ENCODE measurements around the gene RYR1.

Gene RYR1

GRCh38 chr19:38524994-38525634 lies 91.6 kb downstream of the RYR1 start:
- DNase-seq: no peak
- H3K9me3 ChIP-seq (replicated peaks; ENCODE audit: insufficient read depth, low read length): no peaks in the 10 kb centered on the region
- H3K4me2 ChIP-seq (ENCODE audit: low read depth, low read length): no peak overlapping the region
- no peak overlapping the region for H3K4me3 ChIP-seq (ENCODE audit: low read length)
- no peak overlapping the region for H2AFZ ChIP-seq (ENCODE audit: low read length)
- H3K9ac ChIP-seq (ENCODE audit: low read length): no peak overlapping the region
- no peak overlapping the region for H3K27ac ChIP-seq (ENCODE audit: low read length)
- H3K79me2 ChIP-seq (ENCODE audit: low read length): no peaks in the 10 kb centered on the region
- H3F3A ChIP-seq (ENCODE audit: insufficient read depth, low read length): no peaks in the 10 kb centered on the region
- no peaks in the 10 kb centered on the region for H3K4me1 ChIP-seq (ENCODE audit: low read length)
- H4K20me1 ChIP-seq (ENCODE audit: insufficient read depth, low read length): no peaks in the 10 kb centered on the region
- no peaks in the 10 kb centered on the region for H3K36me3 ChIP-seq (replicated peaks; ENCODE audit: insufficient read depth, low read length)
- TF ChIP-seq EZH2phosphoT487 (IDR thresholded peaks at IDR 0.05; ENCODE audit: low read length): no peak
- TF ChIP-seq EZH2 (optimal IDR thresholded peaks at IDR 0.05; ENCODE audit: low read depth, low read length): no peak
- no peak for TF ChIP-seq CTCF (IDR thresholded peaks at IDR 0.05; ENCODE audit: low read length)
- no peaks in the 10 kb centered on the region for H3K9me2 ChIP-seq (replicated peaks; ENCODE audit: insufficient read depth, low read length)
- peaks cover 63% of the 10 kb centered on the region for H3K27me3 ChIP-seq (replicated peaks; ENCODE audit: insufficient read depth, low read length)

GRCh38 chr19:38526430-38526829 lies 92.9 kb downstream of the RYR1 start:
- Histone ChIP-seq H3K9me3 (replicated peaks; ENCODE audit: insufficient read depth, low read length) (no peaks in the 10 kb centered on the region), H3K9ac (ENCODE audit: low read length) (no peak overlapping the region), H3K27ac (ENCODE audit: low read length) (no peak overlapping the region), H3F3A (ENCODE audit: insufficient read depth, low read length) (no peaks in the 10 kb centered on the region), H4K20me1 (ENCODE audit: insufficient read depth, low read length) (no peaks in the 10 kb centered on the region), H3K4me2 (ENCODE audit: low read depth, low read length) (no peak overlapping the region), H3K4me1 (ENCODE audit: low read length) (no peaks in the 10 kb centered on the region), H2AFZ (ENCODE audit: low read length) (no peak overlapping the region), H3K27me3 (replicated peaks; ENCODE audit: insufficient read depth, low read length) (peaks cover 56% of the 10 kb centered on the region), H3K4me3 (ENCODE audit: low read length) (no peak overlapping the region), H3K36me3 (replicated peaks; ENCODE audit: insufficient read depth, low read length) (no peaks in the 10 kb centered on the region), H3K79me2 (ENCODE audit: low read length) (no peaks in the 10 kb centered on the region), H3K9me2 (replicated peaks; ENCODE audit: insufficient read depth, low read length) (no peaks in the 10 kb centered on the region)
- TF ChIP-seq EZH2phosphoT487 (IDR thresholded peaks at IDR 0.05; ENCODE audit: low read length): no peak
- TF ChIP-seq CTCF (IDR thresholded peaks at IDR 0.05; ENCODE audit: low read length): no peak
- DNase-seq: no peak

- TF ChIP-seq CTCF (IDR thresholded peaks at IDR 0.05; ENCODE audit: low read length) (no peak), EZH2phosphoT487 (IDR thresholded peaks at IDR 0.05; ENCODE audit: low read length) (no peak), EZH2 (optimal IDR thresholded peaks at IDR 0.05; ENCODE audit: low read depth, low read length) (no peak)
- Histone ChIP-seq H3K9me3 (replicated peaks; ENCODE audit: insufficient read depth, low read length) (no peaks in the 10 kb centered on the region), H3K4me3 (ENCODE audit: low read length) (no peak overlapping the region), H3K36me3 (replicated peaks; ENCODE audit: insufficient read depth, low read length) (no peaks in the 10 kb centered on the region), H3K27ac (ENCODE audit: low read length) (no peak overlapping the region), H3K9ac (ENCODE audit: low read length) (no peak overlapping the region), H3K79me2 (ENCODE audit: low read length) (no peaks in the 10 kb centered on the region), H3K4me1 (ENCODE audit: low read length) (no peaks in the 10 kb centered on the region), H3K9me2 (replicated peaks; ENCODE audit: insufficient read depth, low read length) (no peaks in the 10 kb centered on the region), H3K4me2 (ENCODE audit: low read depth, low read length) (no peak overlapping the region), H3K27me3 (replicated peaks; ENCODE audit: insufficient read depth, low read length) (peaks cover 60% of the 10 kb centered on the region), H3F3A (ENCODE audit: insufficient read depth, low read length) (no peaks in the 10 kb centered on the region), H2AFZ (ENCODE audit: low read length) (no peak overlapping the region), H4K20me1 (ENCODE audit: insufficient read depth, low read length) (no peaks in the 10 kb centered on the region)
- no peak for DNase-seq
Observed at GRCh38 chr19:38527466-38528136, 94.1 kb downstream of the RYR1 start.

All from MM.1S (cell line).